HepG2 (cell line): ENCODE results near the gene ICAM3. TPM values are rescaled to one million over a fixed set of nuclear protein-coding genes. Genes with fewer than 3 reads are reported as not detected.

Experiments used
- ATM ChIP-seq: fragments of 450-650 bp; IDR thresholded peaks from 2 replicates; pipeline ENCODE4 v1.7.1; 2017; ENCODE audit warnings: mild to moderate bottlenecking, borderline replicate concordance
- CBX1 ChIP-seq: IDR thresholded peaks from one replicate; pipeline ENCODE4 v1.6.1; 2016; ENCODE audit warnings: antibody characterized with exemption, low read depth
- EED ChIP-seq: sonication (generic); formaldehyde crosslinking; IDR thresholded peaks from 2 replicates; pipeline ENCODE4 v1.5.0; 2020; ENCODE audit warnings: mild to moderate bottlenecking, missing genetic modification reagents
- HIC2 ChIP-seq: sonication (generic); formaldehyde crosslinking; IDR thresholded peaks from 2 replicates; pipeline ENCODE4 v1.9.0; 2022; ENCODE audit warnings: low read depth, missing genetic modification reagents
- MAFF ChIP-seq: IDR thresholded peaks from 2 replicates; pipeline ENCODE4 v1.6.1; 2011; ENCODE audit warnings: low read depth, low read length, improper control_type of control experiment
- SIX1 ChIP-seq: sonication (generic); formaldehyde crosslinking; IDR thresholded peaks from 2 replicates; pipeline ENCODE4 v1.4.0; 2020; ENCODE audit warnings: missing genetic modification reagents, borderline replicate concordance
- SMARCC2 ChIP-seq: fragments of 450-650 bp; IDR thresholded peaks from 2 replicates; pipeline ENCODE4 v1.6.1; 2017; ENCODE audit warnings: antibody characterized with exemption, mild to moderate bottlenecking
- SOX5 ChIP-seq: IDR thresholded peaks from 2 replicates; pipeline ENCODE4 v1.6.1; 2016; ENCODE audit warnings: borderline replicate concordance
- ZIK1 ChIP-seq: sonication (generic); formaldehyde crosslinking; IDR thresholded peaks from 2 replicates; pipeline ENCODE4 v1.5.0; 2020; ENCODE audit warnings: mild to moderate bottlenecking, low read depth, missing genetic modification reagents, borderline replicate concordance
- ZNF101 ChIP-seq: sonication (generic); formaldehyde crosslinking; IDR thresholded peaks from 2 replicates; pipeline ENCODE4 v1.4.0; 2020; ENCODE audit warnings: mild to moderate bottlenecking, low read depth, missing genetic modification reagents, borderline replicate concordance
- ZNF383 ChIP-seq: sonication (generic); formaldehyde crosslinking; IDR thresholded peaks from 2 replicates; pipeline ENCODE4 v1.4.0; 2020; ENCODE audit warnings: missing genetic modification reagents, mild to moderate bottlenecking, borderline replicate concordance
- ZNF563 ChIP-seq: sonication (generic); formaldehyde crosslinking; IDR thresholded peaks from 2 replicates; pipeline ENCODE4 v1.8.0; 2022; ENCODE audit warnings: mild to moderate bottlenecking, moderate library complexity, missing genetic modification reagents
- ZNF564 ChIP-seq: sonication (generic); formaldehyde crosslinking; IDR thresholded peaks from 2 replicates; pipeline ENCODE4 v1.8.1; 2023; ENCODE audit warnings: mild to moderate bottlenecking, missing genetic modification reagents
- ZNF629 ChIP-seq: sonication (generic); formaldehyde crosslinking; conservative IDR thresholded peaks from 2 replicates; pipeline ENCODE4 v1.5.0; 2020; ENCODE audit warnings: missing genetic modification reagents
- ZNF652 ChIP-seq: IDR thresholded peaks from 2 replicates; pipeline ENCODE4 v1.6.1; 2016; ENCODE audit warnings: low read depth, borderline replicate concordance
- ZNF678 ChIP-seq: sonication (generic); formaldehyde crosslinking; IDR thresholded peaks from 2 replicates; pipeline ENCODE4 v1.4.0; 2020; ENCODE audit warnings: mild to moderate bottlenecking, missing genetic modification reagents
- ZNF7 ChIP-seq: IDR thresholded peaks from 2 replicates; pipeline ENCODE4 v1.6.1; 2016; ENCODE audit warnings: missing biosample characterization, missing genetic modification reagents
- ZNF710 ChIP-seq: sonication (generic); formaldehyde crosslinking; IDR thresholded peaks from 2 replicates; pipeline ENCODE4 v1.5.0; 2020; ENCODE audit warnings: mild to moderate bottlenecking, missing genetic modification reagents, borderline replicate concordance
- ZSCAN22 ChIP-seq: sonication (generic); formaldehyde crosslinking; IDR thresholded peaks from 2 replicates; pipeline ENCODE4 v1.4.0; 2020; ENCODE audit warnings: mild to moderate bottlenecking, missing genetic modification reagents
- ZSCAN29 ChIP-seq: sonication (generic); formaldehyde crosslinking; conservative IDR thresholded peaks from 2 replicates; pipeline ENCODE4 v1.4.0; 2020; ENCODE audit warnings: mild to moderate bottlenecking, missing genetic modification reagents
- polyA plus RNA-seq, 8 experiments: library from polyadenylated mRNA; depleted of rRNA in 3 of 8; stranded (reverse) in 7 of 8; unstranded in 1 of 8; fragments of >200 nt; fragmentation: Illumina TruSeq in 4 of 8; extraction: Trizol in 4 of 8; gene quantifications; 2 replicates each; pipeline versions ENCODE4 v1.2.1 to v1.2.3, GENCODE V29; 2011 to 2016; ENCODE audit warnings: low read depth in 4 of 8, missing spikeins in 1 of 8, mixed read lengths in 1 of 8; ENCODE audit not compliant: insufficient read depth in 1 of 8
- total RNA-seq, 5 experiments: library from RNA; depleted of rRNA; stranded (reverse); fragments of >200 nt; fragmentation: Illumina TruSeq; extraction: Trizol; gene quantifications; 2 replicates each; pipeline ENCODE4 v1.2.3, GENCODE V29; 2016; ENCODE audit warnings: low read depth in 1 of 5
- TF ChIP-seq, protein P1 (sequence below): sonication (generic); formaldehyde crosslinking; IDR thresholded peaks from 2 replicates; pipeline ENCODE4 v1.5.1; 2020; ENCODE audit warnings: mild to moderate bottlenecking, missing genetic modification reagents, borderline replicate concordance
- TF ChIP-seq, protein P2 (sequence below): sonication (generic); formaldehyde crosslinking; IDR thresholded peaks from 2 replicates; pipeline ENCODE4 v1.5.1; 2020; ENCODE audit warnings: missing genetic modification reagents, mild to moderate bottlenecking, borderline replicate concordance

Gene ICAM3
- total and polyA plus RNA-seq, 2 of the 13 experiments (the other 11 are each of a cell fraction or from before 2014, with no cell fraction given) = 14.1 to 21.0 TPM

DNA sequence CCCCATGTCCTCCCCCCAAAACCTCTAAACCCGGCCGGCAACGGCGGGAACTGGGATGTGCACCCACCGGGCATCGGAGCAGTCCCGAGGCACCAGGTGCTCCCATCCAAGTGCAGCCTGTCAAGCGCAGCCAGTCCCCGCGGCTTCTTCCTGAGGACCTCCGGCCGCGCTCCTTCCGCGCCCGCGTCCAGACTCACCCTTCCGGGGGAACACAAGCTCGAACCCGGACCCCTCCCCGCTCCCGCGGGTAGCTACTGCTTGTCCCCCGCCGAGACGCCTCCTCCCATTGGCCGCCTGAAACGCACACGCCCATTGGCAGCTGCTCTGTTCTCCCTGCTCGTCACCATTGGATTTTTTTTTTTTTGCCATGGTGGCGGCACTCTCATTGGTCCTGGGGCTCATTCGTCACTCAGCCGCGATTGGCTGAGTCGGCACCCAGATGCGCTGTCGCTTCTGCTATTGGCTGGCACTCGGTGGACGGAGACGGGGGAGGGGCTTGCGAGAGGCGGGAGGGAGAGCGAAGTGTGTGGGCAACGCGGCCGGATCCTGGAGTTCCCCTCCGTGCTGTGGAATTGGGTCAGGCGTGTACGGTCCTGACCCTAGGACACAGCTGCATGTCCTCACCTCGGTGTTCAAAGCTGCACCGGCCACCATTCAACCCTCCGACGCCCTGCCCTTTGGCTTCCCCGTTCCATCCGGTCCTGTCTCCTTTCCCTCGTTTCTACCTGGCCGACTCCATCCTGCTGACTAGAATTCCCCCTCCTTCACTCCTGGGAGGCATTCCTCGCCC lies 41.1 kb upstream of the ICAM3 start, which contains the start of gene TYK2 (continued):
- TF ChIP-seq ZNF7 (CRISPR knock-in tag) (no peak), EED (CRISPR knock-in tag) (0 out of 2 replicates have a peak, but pooled peaks have one; percentile 37), ZNF101 (no peak), HIC2 (CRISPR knock-in tag) (no peak; the same call in 1 of the 2 replicates), ZNF629 (CRISPR knock-in tag) (no peak), SOX5 (CRISPR knock-in tag) (no peak), MAFF (0 out of 2 replicates have a peak, but pooled peaks have one; percentile 25), ZSCAN22 (CRISPR knock-in tag) (no peak), ZSCAN29 (no peak; the same call in 1 of the 2 replicates), ZNF563 (CRISPR knock-in tag) (peak; percentile 51; the same call in 1 of the 2 replicates), ZNF383 (CRISPR knock-in tag) (no peak), ZIK1 (CRISPR knock-in tag) (peak; percentile 16; the same call in 1 of the 2 replicates), SIX1 (no peak), ZNF710 (CRISPR knock-in tag) (no peak), CBX1 (no peak), ATM (no peak), ZNF652 (CRISPR knock-in tag) (no peak), SMARCC2 (no peak), ZNF678 (CRISPR knock-in tag) (0 out of 2 replicates have a peak, but pooled peaks have one; percentile 4), ZNF564 (CRISPR knock-in tag) (peak; percentile 55; the same call in 1 of the 2 replicates)
- TF ChIP-seq, protein P1, sequence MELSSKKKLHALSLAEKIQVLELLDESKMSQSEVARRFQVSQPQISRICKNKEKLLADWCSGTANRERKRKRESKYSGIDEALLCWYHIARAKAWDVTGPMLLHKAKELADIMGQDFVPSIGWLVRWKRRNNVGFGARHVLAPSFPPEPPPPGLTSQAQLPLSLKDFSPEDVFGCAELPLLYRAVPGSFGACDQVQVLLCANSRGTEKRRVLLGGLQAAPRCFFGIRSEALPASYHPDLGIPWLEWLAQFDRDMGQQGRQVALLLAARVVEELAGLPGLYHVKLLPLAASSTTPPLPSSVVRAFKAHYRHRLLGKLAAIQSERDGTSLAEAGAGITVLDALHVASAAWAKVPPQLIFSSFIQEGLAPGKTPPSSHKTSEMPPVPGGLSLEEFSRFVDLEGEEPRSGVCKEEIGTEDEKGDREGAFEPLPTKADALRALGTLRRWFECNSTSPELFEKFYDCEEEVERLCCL (CRISPR knock-in tag) = no peak
- TF ChIP-seq, protein P2, sequence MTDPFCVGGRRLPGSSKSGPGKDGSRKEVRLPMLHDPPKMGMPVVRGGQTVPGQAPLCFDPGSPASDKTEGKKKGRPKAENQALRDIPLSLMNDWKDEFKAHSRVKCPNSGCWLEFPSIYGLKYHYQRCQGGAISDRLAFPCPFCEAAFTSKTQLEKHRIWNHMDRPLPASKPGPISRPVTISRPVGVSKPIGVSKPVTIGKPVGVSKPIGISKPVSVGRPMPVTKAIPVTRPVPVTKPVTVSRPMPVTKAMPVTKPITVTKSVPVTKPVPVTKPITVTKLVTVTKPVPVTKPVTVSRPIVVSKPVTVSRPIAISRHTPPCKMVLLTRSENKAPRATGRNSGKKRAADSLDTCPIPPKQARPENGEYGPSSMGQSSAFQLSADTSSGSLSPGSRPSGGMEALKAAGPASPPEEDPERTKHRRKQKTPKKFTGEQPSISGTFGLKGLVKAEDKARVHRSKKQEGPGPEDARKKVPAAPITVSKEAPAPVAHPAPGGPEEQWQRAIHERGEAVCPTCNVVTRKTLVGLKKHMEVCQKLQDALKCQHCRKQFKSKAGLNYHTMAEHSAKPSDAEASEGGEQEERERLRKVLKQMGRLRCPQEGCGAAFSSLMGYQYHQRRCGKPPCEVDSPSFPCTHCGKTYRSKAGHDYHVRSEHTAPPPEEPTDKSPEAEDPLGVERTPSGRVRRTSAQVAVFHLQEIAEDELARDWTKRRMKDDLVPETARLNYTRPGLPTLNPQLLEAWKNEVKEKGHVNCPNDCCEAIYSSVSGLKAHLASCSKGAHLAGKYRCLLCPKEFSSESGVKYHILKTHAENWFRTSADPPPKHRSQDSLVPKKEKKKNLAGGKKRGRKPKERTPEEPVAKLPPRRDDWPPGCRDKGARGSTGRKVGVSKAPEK = no peak
